ENCODE data around the gene RALGPS2. TPM values are rescaled to one million over a fixed set of nuclear protein-coding genes. Genes with fewer than 3 reads are reported as not detected.

Gene RALGPS2
- total and polyA plus RNA-seq, 2 donors (not counting 1 experiment from before 2014, with no cell fraction given) = 59.6 to 251 TPM

DNA sequence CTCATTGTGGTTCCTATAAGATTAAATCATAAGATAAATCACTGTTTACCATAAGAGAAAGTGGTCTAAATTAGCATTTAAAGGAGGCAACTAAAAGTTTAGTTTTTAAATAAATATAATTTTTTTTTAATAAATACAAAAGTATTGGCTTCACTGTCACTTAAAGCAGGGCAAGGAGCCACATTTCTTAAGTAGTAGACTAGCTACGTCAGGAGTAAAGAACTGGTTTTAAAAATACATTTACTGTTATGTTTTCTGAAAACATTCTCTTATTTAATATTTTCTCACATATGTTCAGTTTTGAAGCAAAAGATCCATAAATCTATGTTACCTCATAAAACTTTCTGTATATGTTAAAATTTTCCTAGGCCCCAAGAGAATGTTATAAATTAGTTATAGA, 143.7 kb downstream of the RALGPS2 start:
- ATAC-seq (ENCODE audit: low read depth) = no peak
- H3K4me2 ChIP-seq (replicated peaks; ENCODE audit: low read depth, low read length, poor library complexity, severe bottlenecking) = no peak overlapping the region
- CTCF ChIA-PET = interaction anchor here (1.3 to 3.3 kb wide), 2 partner anchors 32 to 326 kb away, joined by 3 to 15 read pairs; no protein-coding TSS in a partner anchor
- peaks cover 46% of the 10 kb centered on the region for H3K79me2 ChIP-seq (ENCODE audit: control insufficient read depth, insufficient read depth, low read length)
- H2AFZ ChIP-seq (ENCODE audit: insufficient read depth, low read depth, low read length, poor library complexity, severe bottlenecking) = no peak overlapping the region
- H3K36me3 ChIP-seq (replicated peaks in 1 of 2; ENCODE audit: control extremely low read depth in 1 of 2, control insufficient read depth in 1 of 2, extremely low read depth in 1 of 2, insufficient read depth in 2 of 2, low read length in 1 of 2) = peaks cover 12 to 62% of the 10 kb centered on the region in 2 experiments
- no peaks in the 10 kb centered on the region for H3K27me3 ChIP-seq (replicated peaks in 1 of 4; ENCODE audit: control extremely low read depth in 1 of 4, control insufficient read depth in 3 of 4, insufficient read depth in 4 of 4, low read length in 3 of 4)
- H3K4me3 ChIP-seq (ENCODE audit: control extremely low read depth in 1 of 5, extremely low read depth in 1 of 5, insufficient read depth in 1 of 5, low read depth in 2 of 5, low read length in 4 of 5) = no peak overlapping the region
- intact Hi-C loops (cut with micrococcal nuclease) = loop anchor here (5.0 kb wide), 1 partner anchor 326 kb away; no protein-coding TSS in a partner anchor
- peaks cover 9% of the 10 kb centered on the region for H4K20me1 ChIP-seq (ENCODE audit: control insufficient read depth, insufficient read depth, low read length, poor library complexity, severe bottlenecking)
- no peak overlapping the region for H3K4me3 Mint-ChIP-seq
- no peaks in the 10 kb centered on the region for H3K9me3 Mint-ChIP-seq (ENCODE audit: insufficient read depth)
- DNase-seq = no peak
- POLR2A ChIA-PET = no interaction called here
- no peaks in the 10 kb centered on the region for H3K27me3 Mint-ChIP-seq
- TF ChIP-seq EZH2 (IDR thresholded peaks at IDR 0.05; ENCODE audit: borderline replicate concordance, insufficient read depth, low read depth, low read length, poor library complexity, severe bottlenecking) = no peak
- TF ChIP-seq, protein P1, sequence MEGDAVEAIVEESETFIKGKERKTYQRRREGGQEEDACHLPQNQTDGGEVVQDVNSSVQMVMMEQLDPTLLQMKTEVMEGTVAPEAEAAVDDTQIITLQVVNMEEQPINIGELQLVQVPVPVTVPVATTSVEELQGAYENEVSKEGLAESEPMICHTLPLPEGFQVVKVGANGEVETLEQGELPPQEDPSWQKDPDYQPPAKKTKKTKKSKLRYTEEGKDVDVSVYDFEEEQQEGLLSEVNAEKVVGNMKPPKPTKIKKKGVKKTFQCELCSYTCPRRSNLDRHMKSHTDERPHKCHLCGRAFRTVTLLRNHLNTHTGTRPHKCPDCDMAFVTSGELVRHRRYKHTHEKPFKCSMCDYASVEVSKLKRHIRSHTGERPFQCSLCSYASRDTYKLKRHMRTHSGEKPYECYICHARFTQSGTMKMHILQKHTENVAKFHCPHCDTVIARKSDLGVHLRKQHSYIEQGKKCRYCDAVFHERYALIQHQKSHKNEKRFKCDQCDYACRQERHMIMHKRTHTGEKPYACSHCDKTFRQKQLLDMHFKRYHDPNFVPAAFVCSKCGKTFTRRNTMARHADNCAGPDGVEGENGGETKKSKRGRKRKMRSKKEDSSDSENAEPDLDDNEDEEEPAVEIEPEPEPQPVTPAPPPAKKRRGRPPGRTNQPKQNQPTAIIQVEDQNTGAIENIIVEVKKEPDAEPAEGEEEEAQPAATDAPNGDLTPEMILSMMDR (IDR thresholded peaks at IDR 0.05) = no peak
- H3K4me1 Mint-ChIP-seq = peaks cover 52% of the 10 kb centered on the region
- H3K9me3 ChIP-seq (ENCODE audit: control extremely low read depth in 1 of 3, control insufficient read depth in 2 of 3, insufficient read depth in 1 of 3, low read length in 2 of 3) = no peaks in the 10 kb centered on the region
- H3K9ac ChIP-seq (ENCODE audit: low read length) = no peak overlapping the region
- H3K27ac ChIP-seq (ENCODE audit: low read length in 2 of 2) = peak overlapping the region in 1 of 2 donors; percentile 76
- WGBS (ENCODE audit: insufficient coverage) = no CpG with 5 or more reads among the region's 1 CpG
- H3K4me1 ChIP-seq (ENCODE audit: control insufficient read depth in 2 of 2, insufficient read depth in 2 of 2, low read length in 2 of 2) = peaks cover 0 to 19% of the 10 kb centered on the region in 2 donors
- H3K27ac Mint-ChIP-seq = no peak overlapping the region

DNA sequence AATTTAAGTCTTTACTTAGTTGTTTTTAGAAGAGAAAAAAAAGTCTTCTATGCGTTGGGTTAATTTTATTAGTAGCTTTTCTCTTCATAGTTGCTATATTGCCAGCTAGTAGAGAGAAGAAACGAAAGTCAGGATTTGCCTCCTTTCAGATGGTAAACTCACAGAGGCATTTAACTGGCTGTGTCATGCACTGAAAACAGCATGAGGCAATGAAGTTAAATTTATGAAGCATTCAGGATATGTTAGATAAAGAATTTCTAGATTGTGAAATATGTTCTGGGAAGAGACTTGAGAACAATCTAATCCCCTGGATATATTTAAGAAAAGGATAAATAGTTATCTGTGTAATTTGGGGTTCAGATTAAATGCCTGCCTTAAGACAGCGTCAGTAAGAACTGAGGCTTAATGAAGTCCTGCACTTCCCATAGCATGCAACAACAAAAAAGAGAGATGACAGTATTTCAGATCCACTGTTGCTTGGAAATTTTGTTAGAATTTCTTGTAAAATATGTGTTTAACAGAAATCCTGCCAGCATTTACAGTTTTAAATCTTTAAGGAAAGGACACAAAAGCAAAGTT, 144.2 kb downstream of the RALGPS2 start:
- Mint-ChIP-seq H3K4me3 (no peak overlapping the region), H3K27ac (peak overlapping the region; percentile 33), H3K9me3 (ENCODE audit: insufficient read depth) (no peaks in the 10 kb centered on the region), H3K27me3 (no peaks in the 10 kb centered on the region), H3K4me1 (peaks cover 50% of the 10 kb centered on the region)
- no peaks in the 10 kb centered on the region for H3K27me3 ChIP-seq (replicated peaks in 1 of 4; ENCODE audit: control extremely low read depth in 1 of 4, control insufficient read depth in 3 of 4, insufficient read depth in 4 of 4, low read length in 3 of 4)
- H3K79me2 ChIP-seq (ENCODE audit: control insufficient read depth, insufficient read depth, low read length) = peaks cover 44% of the 10 kb centered on the region
- 100% methylated on average over 1 of the region's 3 CpGs for WGBS (ENCODE audit: insufficient coverage)
- H3K9me3 ChIP-seq (ENCODE audit: control extremely low read depth in 1 of 3, control insufficient read depth in 2 of 3, insufficient read depth in 1 of 3, low read length in 2 of 3) = no peaks in the 10 kb centered on the region
- no peak overlapping the region for H3K4me3 ChIP-seq (ENCODE audit: control extremely low read depth in 1 of 5, extremely low read depth in 1 of 5, insufficient read depth in 1 of 5, low read depth in 2 of 5, low read length in 4 of 5)
- H2AFZ ChIP-seq (ENCODE audit: insufficient read depth, low read depth, low read length, poor library complexity, severe bottlenecking) = no peak overlapping the region
- no peak overlapping the region for H3K9ac ChIP-seq (ENCODE audit: low read length)
- H3K36me3 ChIP-seq (replicated peaks in 1 of 2; ENCODE audit: control extremely low read depth in 1 of 2, control insufficient read depth in 1 of 2, extremely low read depth in 1 of 2, insufficient read depth in 2 of 2, low read length in 1 of 2) = peaks cover 14 to 67% of the 10 kb centered on the region in 2 experiments
- POLR2A ChIA-PET = no interaction called here
- CTCF ChIA-PET = interaction anchor here (1.3 kb wide), 1 partner anchor 32 kb away, joined by 3 read pairs; no protein-coding TSS in a partner anchor
- no peak for DNase-seq
- no peak for ATAC-seq (ENCODE audit: low read depth)
- peaks cover 7% of the 10 kb centered on the region for H4K20me1 ChIP-seq (ENCODE audit: control insufficient read depth, insufficient read depth, low read length, poor library complexity, severe bottlenecking)
- TF ChIP-seq, protein P1 (IDR thresholded peaks at IDR 0.05) = no peak
- no peak for TF ChIP-seq EZH2 (IDR thresholded peaks at IDR 0.05; ENCODE audit: borderline replicate concordance, insufficient read depth, low read depth, low read length, poor library complexity, severe bottlenecking)
- H3K4me2 ChIP-seq (replicated peaks; ENCODE audit: low read depth, low read length, poor library complexity, severe bottlenecking) = no peak overlapping the region
- peak overlapping the region in 1 of 2 donors; percentile 57 for H3K27ac ChIP-seq (ENCODE audit: low read length in 2 of 2)
- peaks cover 0 to 19% of the 10 kb centered on the region in 2 donors for H3K4me1 ChIP-seq (ENCODE audit: control insufficient read depth in 2 of 2, insufficient read depth in 2 of 2, low read length in 2 of 2)
- intact Hi-C loops (cut with micrococcal nuclease) = loop anchor here (5.0 kb wide), 1 partner anchor 327 kb away; no protein-coding TSS in a partner anchor

All from B cell (primary cell).